ENCODE results near the gene HMCES. TPM values are rescaled to one million over a fixed set of nuclear protein-coding genes. Genes with fewer than 3 reads are reported as not detected.
A peak's percentile ranks its signal among the peaks of the same experiment; 100 is the strongest.

Gene HMCES
- total and polyA plus RNA-seq, 2 of the 13 experiments (the other 11 are each of a cell fraction or from before 2014, with no cell fraction given) = 16.1 to 37.5 TPM

DNA sequence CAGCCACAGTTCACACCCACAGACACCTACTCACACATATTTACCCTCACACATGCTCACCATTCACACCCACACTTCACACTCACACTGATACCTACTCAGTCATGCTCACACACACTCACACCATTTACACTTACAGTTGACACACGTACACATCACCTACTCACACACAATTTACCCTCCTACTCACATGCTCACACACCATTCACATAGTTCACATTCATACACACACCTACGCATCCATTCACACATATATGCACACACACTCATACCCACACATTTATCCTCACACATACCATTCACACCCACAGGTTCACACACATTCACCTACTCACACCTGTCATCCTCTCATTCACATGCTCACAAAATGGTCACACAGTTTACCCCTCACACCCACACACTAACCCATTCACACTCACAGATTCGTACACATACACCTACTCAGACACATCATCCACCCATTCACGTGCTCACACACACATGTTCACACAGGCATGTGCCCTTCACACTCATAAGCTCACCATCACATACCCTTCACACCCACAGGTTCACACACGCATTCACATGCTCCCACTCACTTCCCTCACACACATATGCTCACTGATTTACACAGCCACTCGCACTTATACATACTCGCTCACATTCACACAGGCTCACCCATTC is 42.3 kb downstream of the HMCES start:
- FAIRE-seq (no peak), DNase-seq (ENCODE audit: low spot score) (no peak), ATAC-seq (no peak)
- no TSS peak for BruUV-seq (replicated peaks)
- H2AFZ ChIP-seq (ENCODE audit: low read length) = no peak overlapping the region
- CTCF ChIA-PET (ENCODE audit: low intra/inter-chr PET ratio, low total read pairs) = no interaction called here
- in situ Hi-C loops (cut with HindIII; ENCODE audit: extremely low pct_ligation_motif_present, low pct_unique_long_range_greater_than_20kb) = no loop called here
- no peaks in the 10 kb centered on the region for H3K27me3 ChIP-seq (ENCODE audit: control insufficient read depth in 1 of 2, insufficient read depth in 2 of 2, low read length in 2 of 2)
- no peak overlapping the region for H3K4me2 ChIP-seq (ENCODE audit: low read depth, low read length)
- H3K27ac ChIP-seq (ENCODE audit: extremely low read length, insufficient read depth, low read length) = no peak overlapping the region
- no peaks in the 10 kb centered on the region for H3K79me2 ChIP-seq (ENCODE audit: insufficient read depth, low read length)
- no peaks in the 10 kb centered on the region for H3K36me3 ChIP-seq (replicated peaks in 1 of 2; ENCODE audit: control insufficient read depth in 1 of 2, insufficient read depth in 2 of 2, low read length in 2 of 2)
- no peaks in the 10 kb centered on the region for H3K9me3 ChIP-seq (ENCODE audit: low read length)
- peaks cover 22% of the 10 kb centered on the region for H3K4me1 ChIP-seq (ENCODE audit: insufficient read depth, low read length)
- no peak overlapping the region for H3K9ac ChIP-seq (ENCODE audit: insufficient read depth, low read depth, low read length)
- no peaks in the 10 kb centered on the region for H4K20me1 ChIP-seq (ENCODE audit: insufficient read depth, low read length)
- POLR2A ChIA-PET = no interaction called here
- TF ChIP-seq ZNF879 (CRISPR knock-in tag; IDR thresholded peaks at IDR 0.05) = no peak
- TF ChIP-seq, protein P1, sequence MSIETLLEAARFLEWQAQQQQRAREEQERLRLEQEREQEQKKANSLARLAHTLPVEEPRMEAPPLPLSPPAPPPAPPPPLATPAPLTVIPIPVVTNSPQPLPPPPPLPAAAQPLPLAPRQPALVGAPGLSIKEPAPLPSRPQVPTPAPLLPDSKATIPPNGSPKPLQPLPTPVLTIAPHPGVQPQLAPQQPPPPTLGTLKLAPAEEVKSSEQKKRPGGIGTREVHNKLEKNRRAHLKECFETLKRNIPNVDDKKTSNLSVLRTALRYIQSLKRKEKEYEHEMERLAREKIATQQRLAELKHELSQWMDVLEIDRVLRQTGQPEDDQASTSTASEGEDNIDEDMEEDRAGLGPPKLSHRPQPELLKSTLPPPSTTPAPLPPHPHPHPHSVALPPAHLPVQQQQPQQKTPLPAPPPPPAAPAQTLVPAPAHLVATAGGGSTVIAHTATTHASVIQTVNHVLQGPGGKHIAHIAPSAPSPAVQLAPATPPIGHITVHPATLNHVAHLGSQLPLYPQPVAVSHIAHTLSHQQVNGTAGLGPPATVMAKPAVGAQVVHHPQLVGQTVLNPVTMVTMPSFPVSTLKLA (IDR thresholded peaks at IDR 0.05) = peak; percentile 25; the same call in 1 of the 2 replicates
- 0 out of 2 replicates have a peak, but pooled peaks have one; percentile 3 for TF ChIP-seq ATF7 (IDR thresholded peaks at IDR 0.05)
- no peak for TF ChIP-seq ATF7 (CRISPR knock-in tag; IDR thresholded peaks at IDR 0.05)
- TF ChIP-seq NBN (conservative IDR thresholded peaks at IDR 0.05) = peak; percentile 13; the same call in 1 of the 2 replicates
- TF ChIP-seq MZF1 (CRISPR knock-in tag; IDR thresholded peaks at IDR 0.05; ENCODE audit: borderline replicate concordance) = no peak
- TF ChIP-seq FOXA1 (IDR thresholded peaks at IDR 0.05) = 0 out of 2 replicates have a peak, but pooled peaks have one; percentile 5
- no peak for TF ChIP-seq FOXA1 (CRISPR knock-in tag; IDR thresholded peaks at IDR 0.05)
- TF ChIP-seq ZNF256 (CRISPR knock-in tag; conservative IDR thresholded peaks at IDR 0.05) = no peak
- TF ChIP-seq, protein P2, sequence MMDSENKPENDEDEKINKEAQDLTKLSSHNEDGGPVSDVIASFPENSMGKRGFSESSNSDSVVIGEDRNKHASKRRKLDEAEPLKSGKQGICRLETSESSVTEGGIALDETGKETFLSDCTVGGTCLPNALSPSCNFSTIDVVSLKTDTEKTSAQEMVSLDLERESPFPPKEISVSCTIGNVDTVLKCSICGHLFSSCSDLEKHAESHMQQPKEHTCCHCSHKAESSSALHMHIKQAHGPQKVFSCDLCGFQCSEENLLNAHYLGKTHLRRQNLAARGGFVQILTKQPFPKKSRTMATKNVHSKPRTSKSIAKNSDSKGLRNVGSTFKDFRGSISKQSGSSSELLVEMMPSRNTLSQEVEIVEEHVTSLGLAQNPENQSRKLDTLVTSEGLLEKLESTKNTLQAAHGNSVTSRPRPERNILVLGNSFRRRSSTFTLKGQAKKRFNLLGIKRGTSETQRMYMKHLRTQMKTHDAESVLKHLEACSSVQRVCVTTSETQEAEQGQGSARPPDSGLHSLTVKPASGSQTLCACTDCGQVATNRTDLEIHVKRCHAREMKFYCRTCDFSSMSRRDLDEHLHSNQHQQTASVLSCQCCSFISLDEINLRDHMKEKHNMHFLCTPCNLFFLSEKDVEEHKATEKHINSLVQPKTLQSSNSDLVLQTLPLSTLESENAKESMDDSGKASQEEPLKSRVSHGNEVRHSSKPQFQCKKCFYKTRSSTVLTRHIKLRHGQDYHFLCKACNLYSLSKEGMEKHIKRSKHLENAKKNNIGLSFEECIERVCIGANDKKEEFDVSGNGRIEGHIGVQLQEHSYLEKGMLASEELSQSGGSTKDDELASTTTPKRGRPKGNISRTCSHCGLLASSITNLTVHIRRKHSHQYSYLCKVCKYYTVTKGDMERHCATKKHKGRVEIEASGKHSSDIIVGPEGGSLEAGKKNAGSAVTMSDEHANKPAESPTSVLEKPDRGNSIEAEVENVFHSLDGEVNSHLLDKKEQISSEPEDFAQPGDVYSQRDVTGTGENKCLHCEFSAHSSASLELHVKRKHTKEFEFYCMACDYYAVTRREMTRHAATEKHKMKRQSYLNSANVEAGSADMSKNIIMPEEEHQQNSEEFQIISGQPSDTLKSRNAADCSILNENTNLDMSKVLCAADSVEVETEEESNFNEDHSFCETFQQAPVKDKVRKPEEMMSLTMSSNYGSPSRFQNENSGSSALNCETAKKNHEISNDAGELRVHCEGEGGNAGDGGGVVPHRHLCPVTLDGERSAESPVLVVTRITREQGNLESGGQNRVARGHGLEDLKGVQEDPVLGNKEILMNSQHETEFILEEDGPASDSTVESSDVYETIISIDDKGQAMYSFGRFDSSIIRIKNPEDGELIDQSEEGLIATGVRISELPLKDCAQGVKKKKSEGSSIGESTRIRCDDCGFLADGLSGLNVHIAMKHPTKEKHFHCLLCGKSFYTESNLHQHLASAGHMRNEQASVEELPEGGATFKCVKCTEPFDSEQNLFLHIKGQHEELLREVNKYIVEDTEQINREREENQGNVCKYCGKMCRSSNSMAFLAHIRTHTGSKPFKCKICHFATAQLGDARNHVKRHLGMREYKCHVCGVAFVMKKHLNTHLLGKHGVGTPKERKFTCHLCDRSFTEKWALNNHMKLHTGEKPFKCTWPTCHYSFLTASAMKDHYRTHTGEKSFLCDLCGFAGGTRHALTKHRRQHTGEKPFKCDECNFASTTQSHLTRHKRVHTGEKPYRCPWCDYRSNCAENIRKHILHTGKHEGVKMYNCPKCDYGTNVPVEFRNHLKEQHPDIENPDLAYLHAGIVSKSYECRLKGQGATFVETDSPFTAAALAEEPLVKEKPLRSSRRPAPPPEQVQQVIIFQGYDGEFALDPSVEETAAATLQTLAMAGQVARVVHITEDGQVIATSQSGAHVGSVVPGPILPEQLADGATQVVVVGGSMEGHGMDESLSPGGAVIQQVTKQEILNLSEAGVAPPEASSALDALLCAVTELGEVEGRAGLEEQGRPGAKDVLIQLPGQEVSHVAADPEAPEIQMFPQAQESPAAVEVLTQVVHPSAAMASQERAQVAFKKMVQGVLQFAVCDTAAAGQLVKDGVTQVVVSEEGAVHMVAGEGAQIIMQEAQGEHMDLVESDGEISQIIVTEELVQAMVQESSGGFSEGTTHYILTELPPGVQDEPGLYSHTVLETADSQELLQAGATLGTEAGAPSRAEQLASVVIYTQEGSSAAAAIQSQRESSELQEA (CRISPR knock-in tag; IDR thresholded peaks at IDR 0.05; ENCODE audit: not compliant biosample characterization) = no peak
- no peak for TF ChIP-seq KDM5B (CRISPR knock-in tag; IDR thresholded peaks at IDR 0.05; ENCODE audit: borderline replicate concordance)
- TF ChIP-seq, protein P3, sequence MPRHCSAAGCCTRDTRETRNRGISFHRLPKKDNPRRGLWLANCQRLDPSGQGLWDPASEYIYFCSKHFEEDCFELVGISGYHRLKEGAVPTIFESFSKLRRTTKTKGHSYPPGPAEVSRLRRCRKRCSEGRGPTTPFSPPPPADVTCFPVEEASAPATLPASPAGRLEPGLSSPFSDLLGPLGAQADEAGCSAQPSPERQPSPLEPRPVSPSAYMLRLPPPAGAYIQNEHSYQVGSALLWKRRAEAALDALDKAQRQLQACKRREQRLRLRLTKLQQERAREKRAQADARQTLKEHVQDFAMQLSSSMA (CRISPR knock-in tag; IDR thresholded peaks at IDR 0.05) = no peak
- TF ChIP-seq ZNF839 (CRISPR knock-in tag; IDR thresholded peaks at IDR 0.05; ENCODE audit: borderline replicate concordance) = no peak
- WGBS (ENCODE audit: low lambda C conversion rate) = 88% methylated on average over 7 of the region's 7 CpGs
- no peak overlapping the region for H3K4me3 ChIP-seq (replicated peaks in 1 of 3; ENCODE audit: insufficient read depth in 1 of 3, low read depth in 2 of 3, low read length in 3 of 3)
- intact Hi-C loops (cut with micrococcal nuclease; ENCODE audit: unreplicated experiment) = no loop called here
